GM12873 (cell line): ENCODE results near the gene RGS14.

Source experiments
- CTCF ChIP-seq: IDR thresholded peaks from 2 replicates; pipeline ENCODE4 v1.5.1; 2012; ENCODE audit warnings: low read depth, mild to moderate bottlenecking, moderate library complexity, low read length, control low read depth; ENCODE audit not compliant: insufficient read depth; ENCODE audit errors: missing control alignments

Gene RGS14

DNA sequence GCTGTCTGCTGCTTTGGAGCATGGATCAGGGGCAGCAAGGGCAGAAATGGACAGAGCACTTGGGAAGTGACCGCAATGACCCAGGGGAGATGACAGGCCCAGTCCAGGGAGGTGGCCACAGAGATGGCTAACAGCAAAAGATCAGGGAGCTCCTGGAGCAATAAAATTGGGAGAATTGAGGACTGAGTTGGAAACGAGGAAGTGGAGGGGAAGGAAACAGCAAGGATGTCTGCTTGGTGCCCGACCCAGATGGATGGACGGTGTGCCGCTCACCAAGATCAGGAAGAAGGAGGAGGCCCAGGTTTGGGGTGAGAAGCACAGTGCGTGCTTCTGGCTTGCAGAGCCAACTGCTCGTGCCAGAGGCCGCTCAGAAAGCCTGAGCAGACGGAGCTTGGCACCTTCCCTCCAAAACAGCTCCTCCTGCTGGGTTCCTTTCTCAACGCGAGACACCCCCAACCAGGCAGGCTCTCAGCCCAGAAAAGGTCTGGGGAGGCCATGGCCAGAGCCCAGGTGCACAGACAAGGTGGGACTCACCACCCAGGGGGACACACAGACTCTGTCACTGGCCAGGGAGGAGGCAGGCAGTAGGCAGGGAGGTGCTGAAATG lies 24.8 kb downstream of the RGS14 start:
- TF ChIP-seq CTCF, result peak; percentile 31

- TF ChIP-seq CTCF, result no peak
Measured at GRCh38 chr5:177383181-177383580, 25.5 kb downstream of the RGS14 start.

DNA sequence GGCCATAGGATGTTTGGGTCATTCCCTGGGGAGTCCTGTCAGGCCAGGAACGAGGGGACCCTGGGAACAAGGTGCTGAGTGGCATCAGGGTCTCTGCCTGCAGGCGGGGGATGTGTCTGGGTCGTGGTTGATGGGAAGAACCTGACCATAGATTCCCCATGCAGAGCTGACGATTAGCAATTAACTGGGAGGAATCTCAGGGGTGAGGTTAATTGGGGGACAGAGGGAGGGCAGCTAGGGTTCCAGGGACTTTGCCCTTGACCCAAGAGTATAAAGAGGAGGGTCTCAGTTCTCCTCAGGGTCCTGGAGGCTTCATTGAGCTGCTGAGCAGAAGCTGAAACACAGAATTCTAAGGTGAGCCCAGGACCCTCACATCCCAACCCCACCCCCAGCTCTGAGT lies 26.4 kb downstream of the RGS14 start, which contains the start of gene SLC34A1:
Gene SLC34A1 (plus strand): TSS at position 301 of the 400 bp plus-strand sequence. CDS start 1,308 bp downstream, outside the sequence.
- no peak for TF ChIP-seq CTCF

DNA sequence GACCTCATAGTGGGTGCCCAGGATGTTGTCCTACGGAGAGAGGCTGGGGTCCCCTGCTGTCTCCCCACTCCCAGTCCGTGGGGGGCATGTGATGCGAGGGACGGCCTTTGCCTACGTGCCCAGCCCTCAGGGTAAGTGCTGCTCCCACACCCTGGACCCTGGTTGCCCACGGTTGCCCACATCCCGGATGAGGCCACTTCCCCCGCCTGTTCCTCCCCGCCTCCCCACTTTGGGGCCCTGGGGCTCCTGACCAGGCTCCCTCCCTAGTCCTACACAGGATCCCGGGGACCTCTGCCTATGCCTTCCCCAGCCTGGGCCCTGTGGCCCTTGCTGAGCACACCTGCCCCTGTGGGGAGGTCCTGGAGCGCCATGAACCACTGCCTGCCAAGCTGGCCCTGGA lies 28.0 kb downstream of the RGS14 start:
- no peak for TF ChIP-seq CTCF

DNA sequence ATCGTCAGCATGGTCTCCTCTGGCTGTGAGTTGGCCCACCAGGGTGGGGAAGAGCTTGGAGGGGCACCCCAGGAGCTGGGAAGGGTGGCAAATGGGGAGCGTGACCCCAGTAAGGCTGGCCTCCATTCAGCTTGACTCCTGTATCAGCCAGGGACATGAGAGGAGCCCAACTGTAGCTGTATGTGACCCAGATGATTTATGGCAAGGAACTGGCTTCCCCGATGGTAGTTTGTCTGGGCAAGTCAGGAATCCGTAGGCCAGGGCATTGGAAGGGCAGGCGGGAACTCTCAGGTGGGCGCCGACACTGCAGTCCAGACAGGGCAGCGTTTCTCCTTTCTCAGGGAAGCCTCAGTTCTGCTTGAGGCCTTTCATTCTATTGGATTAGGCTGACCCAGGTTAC lies 28.8 kb downstream of the RGS14 start:
- TF ChIP-seq CTCF, result no peak

GRCh38 chr5:177387405-177387804 lies 29.7 kb downstream of the RGS14 start:
- TF ChIP-seq CTCF, result no peak

GRCh38 chr5:177388521-177389052 lies 30.9 kb downstream of the RGS14 start:
- TF ChIP-seq CTCF, result no peak
